ENCODE results near the gene FBXL22.

DNA sequence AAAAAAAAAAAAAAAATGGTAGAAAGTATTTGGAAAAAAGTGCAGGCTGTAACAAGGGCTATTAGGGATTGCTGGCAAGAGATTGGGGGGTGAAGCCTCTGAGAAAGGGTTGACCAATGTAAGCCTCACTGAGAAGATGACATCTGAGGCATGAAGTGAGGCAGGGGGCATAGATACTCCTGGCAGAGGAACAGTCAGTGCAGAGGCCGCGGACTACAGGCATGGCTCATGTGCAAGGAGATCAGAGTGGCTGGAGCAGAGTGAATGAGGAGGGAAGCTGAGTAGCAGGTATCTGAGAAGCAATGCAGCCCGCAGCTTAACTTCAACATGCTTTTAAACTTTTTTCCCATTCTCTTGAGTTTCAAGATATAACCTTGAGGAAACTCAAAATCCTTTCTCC is 5.4 kb downstream of the FBXL22 start:
- TF ChIP-seq CTCF (IDR thresholded peaks at IDR 0.05; ENCODE audit: low read depth, low read length, poor library complexity, severe bottlenecking) (no peak), EZH2phosphoT487 (IDR thresholded peaks at IDR 0.05; ENCODE audit: borderline replicate concordance, low read length) (no peak)

Data from DOHH2 (cell line).